Tibial artery (tissue), 4 donors: ENCODE measurements around the gene OSCP1.

ENCODE experiments used
- DNase-seq, 2 donors: peaks; one replicate each; pipeline ENCODE4 v3.0.0-alpha.2; 2019
- H3K27ac ChIP-seq, 2 donors: fragments of 200-600 bp; sonication (generic) in 1 of 2; 1 replicate in 1 of 2; 2 replicates in 1 of 2; pipeline ENCODE4 v1.5.1; 2018 to 2019; ENCODE audit warnings: mild to moderate bottlenecking in 1 of 2
- H3K27me3 ChIP-seq, 2 donors: fragments of 200-600 bp; sonication (generic) in 1 of 2; one replicate each; pipeline versions ENCODE4 v1.5.1 to v1.6.0; 2016 to 2019
- H3K36me3 ChIP-seq, 3 donors: fragments of 200-600 bp; sonication (generic) in 2 of 3; one replicate each; pipeline ENCODE4 v1.5.1; 2016 to 2019; ENCODE audit warnings: mild to moderate bottlenecking in 2 of 3
- H3K4me1 ChIP-seq, 4 donors: fragments of 200-600 bp; sonication (generic) in 2 of 4; 1 replicate in 3 of 4; 2 replicates in 1 of 4; pipeline ENCODE4 v1.5.1; 2016 to 2019
- H3K4me3 ChIP-seq, 2 donors: fragments of 200-600 bp; sonication (generic) in 1 of 2; 1 replicate in 1 of 2; 2 replicates in 1 of 2; pipeline ENCODE4 v1.5.1; 2018 to 2019; ENCODE audit warnings: mild to moderate bottlenecking in 2 of 2
- H3K9me3 ChIP-seq, 3 donors: fragments of 200-600 bp; sonication (generic) in 1 of 3; one replicate each; pipeline ENCODE4 v1.5.1; 2016 to 2019
- intact Hi-C: fragments of 100-400 bp; cut with DNase I; formaldehyde crosslinking; loops from one replicate; pipeline ENCODE4 v1.15.0; 2023; ENCODE audit warnings: low total_unique reads
- TF ChIP-seq, protein P1 (sequence below), 2 experiments: fragments of 200-600 bp in 1 of 2; fragments of 450-650 bp in 1 of 2; IDR thresholded peaks; one replicate each; pipeline ENCODE4 v1.5.1; 2017 to 2019; ENCODE audit warnings: antibody characterized with exemption in 2 of 2, mild to moderate bottlenecking in 1 of 2, moderate library complexity in 1 of 2

The OSCP1 gene

DNA sequence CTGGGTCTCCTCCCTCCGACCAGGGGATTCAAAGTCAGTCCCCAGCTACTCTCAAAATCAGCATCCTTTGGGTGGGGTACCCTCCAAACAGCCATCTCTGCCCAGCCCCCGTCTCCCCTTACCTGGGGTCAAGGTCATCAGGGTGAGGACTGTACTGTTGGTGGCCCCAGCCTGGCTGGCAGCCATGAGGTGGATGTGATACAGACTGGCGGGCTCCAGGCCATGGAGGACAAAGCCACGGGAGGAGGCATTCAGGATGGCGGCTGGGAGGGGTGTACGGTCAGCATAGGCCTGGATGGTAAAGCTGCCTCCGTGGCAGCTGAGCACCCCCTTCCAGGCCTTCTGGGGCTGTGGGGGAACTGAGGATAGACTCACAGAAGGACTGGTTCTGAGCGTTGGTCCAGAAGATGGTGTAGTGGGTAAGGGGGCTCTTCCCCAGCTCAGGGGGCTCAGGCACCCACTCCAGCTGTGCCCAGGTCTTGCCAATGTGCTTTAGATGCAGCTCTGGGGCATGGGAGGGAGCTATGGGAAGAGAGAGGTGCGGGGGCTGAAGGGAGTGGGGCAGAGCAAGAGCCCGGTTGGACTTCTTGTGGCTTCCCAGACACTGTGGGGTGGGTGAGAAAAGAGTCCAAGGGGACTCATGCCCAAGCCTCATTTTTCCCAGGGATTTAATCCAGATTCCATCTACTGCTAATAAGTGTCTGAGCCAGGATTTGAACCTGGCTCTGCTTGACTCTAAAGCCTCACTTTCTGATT is 17.6 kb upstream of the OSCP1 start:
- intact Hi-C loops, result no loop called here
- no peak overlapping the region for H3K27ac ChIP-seq
- no peaks in the 10 kb centered on the region for H3K27me3 ChIP-seq
- H3K9me3 ChIP-seq, result no peaks in the 10 kb centered on the region
- no peaks in the 10 kb centered on the region for H3K36me3 ChIP-seq
- DNase-seq, result no peak
- peaks cover 0 to 15% (median 9%) of the 10 kb centered on the region in 4 donors for H3K4me1 ChIP-seq
- TF ChIP-seq, protein P1, sequence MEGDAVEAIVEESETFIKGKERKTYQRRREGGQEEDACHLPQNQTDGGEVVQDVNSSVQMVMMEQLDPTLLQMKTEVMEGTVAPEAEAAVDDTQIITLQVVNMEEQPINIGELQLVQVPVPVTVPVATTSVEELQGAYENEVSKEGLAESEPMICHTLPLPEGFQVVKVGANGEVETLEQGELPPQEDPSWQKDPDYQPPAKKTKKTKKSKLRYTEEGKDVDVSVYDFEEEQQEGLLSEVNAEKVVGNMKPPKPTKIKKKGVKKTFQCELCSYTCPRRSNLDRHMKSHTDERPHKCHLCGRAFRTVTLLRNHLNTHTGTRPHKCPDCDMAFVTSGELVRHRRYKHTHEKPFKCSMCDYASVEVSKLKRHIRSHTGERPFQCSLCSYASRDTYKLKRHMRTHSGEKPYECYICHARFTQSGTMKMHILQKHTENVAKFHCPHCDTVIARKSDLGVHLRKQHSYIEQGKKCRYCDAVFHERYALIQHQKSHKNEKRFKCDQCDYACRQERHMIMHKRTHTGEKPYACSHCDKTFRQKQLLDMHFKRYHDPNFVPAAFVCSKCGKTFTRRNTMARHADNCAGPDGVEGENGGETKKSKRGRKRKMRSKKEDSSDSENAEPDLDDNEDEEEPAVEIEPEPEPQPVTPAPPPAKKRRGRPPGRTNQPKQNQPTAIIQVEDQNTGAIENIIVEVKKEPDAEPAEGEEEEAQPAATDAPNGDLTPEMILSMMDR (IDR thresholded peaks at IDR 0.05), result no peak
- no peak overlapping the region for H3K4me3 ChIP-seq

GRCh38 chr1:36467027-36467410 is 16.8 kb upstream of the OSCP1 start:
- Histone ChIP-seq H3K4me1 (peaks cover 0 to 20% (median 14%) of the 10 kb centered on the region in 4 donors), H3K27ac (no peak overlapping the region), H3K27me3 (no peaks in the 10 kb centered on the region), H3K4me3 (no peak overlapping the region), H3K36me3 (peaks cover 0 to 4% (median 0%) of the 10 kb centered on the region in 3 donors), H3K9me3 (no peaks in the 10 kb centered on the region)
- intact Hi-C loops, result no loop called here
- TF ChIP-seq, protein P1 (IDR thresholded peaks at IDR 0.05), result no peak
- DNase-seq, result no peak

- peaks cover 0 to 20% (median 14%) of the 10 kb centered on the region in 4 donors for H3K4me1 ChIP-seq
- no peak overlapping the region for H3K27ac ChIP-seq
- no peaks in the 10 kb centered on the region for H3K27me3 ChIP-seq
- intact Hi-C loops, result no loop called here
- no peaks in the 10 kb centered on the region for H3K9me3 ChIP-seq
- DNase-seq, result no peak
- TF ChIP-seq, protein P1 (IDR thresholded peaks at IDR 0.05), result no peak
- H3K36me3 ChIP-seq, result peaks cover 0 to 8% (median under 1%) of the 10 kb centered on the region in 3 donors
- H3K4me3 ChIP-seq, result no peak overlapping the region
These were observed 16.2 kb upstream of the OSCP1 start for GRCh38 chr1:36466370-36467026.

GRCh38 chr1:36465731-36466369 is 15.6 kb upstream of the OSCP1 start:
- TF ChIP-seq, protein P1 (IDR thresholded peaks at IDR 0.05), result no peak
- Histone ChIP-seq H3K27ac (no peak overlapping the region), H3K4me1 (peaks cover 0 to 20% (median 14%) of the 10 kb centered on the region in 4 donors), H3K9me3 (no peaks in the 10 kb centered on the region), H3K36me3 (peaks cover 5 to 15% (median 7%) of the 10 kb centered on the region in 3 donors), H3K27me3 (no peaks in the 10 kb centered on the region), H3K4me3 (no peak overlapping the region)
- no peak for DNase-seq
- intact Hi-C loops, result no loop called here

GRCh38 chr1:36464605-36465393 is 14.5 kb upstream of the OSCP1 start:
- Histone ChIP-seq H3K4me3 (peak overlapping the region; percentile 85 to 91), H3K27ac (peak overlapping the region; percentile 92 to 97), H3K4me1 (peaks cover 0 to 20% (median 14%) of the 10 kb centered on the region in 4 donors), H3K36me3 (peaks cover 16 to 25% (median 18%) of the 10 kb centered on the region in 3 donors), H3K27me3 (no peaks in the 10 kb centered on the region), H3K9me3 (no peaks in the 10 kb centered on the region)
- TF ChIP-seq, protein P1 (IDR thresholded peaks at IDR 0.05), result no peak
- no peak for DNase-seq
- intact Hi-C loops, result no loop called here
